Bronchial epithelial cell (primary cell): ENCODE data around the gene NRM. TPM values are rescaled to one million over a fixed set of nuclear protein-coding genes. Genes with fewer than 3 reads are reported as not detected.

ENCODE experiments used
- DNase-seq: peaks from one replicate; pipeline ENCODE4 v3.0.0-alpha.2; 2010; ENCODE audit warnings: low read depth
- FAIRE-seq: peaks from 2 replicates; lab custom pipeline; 2011; peaks lifted over from hg19 to GRCh38; lab: Jason Lieb, UNC
- H3K27me3 ChIP-seq: 2 replicates; pipeline ENCODE4 v1.5.1; 2011; ENCODE audit warnings: low read length; ENCODE audit not compliant: control insufficient read depth, insufficient read depth
- H3K36me3 ChIP-seq: 2 replicates; pipeline ENCODE4 v1.5.1; 2011; ENCODE audit warnings: low read length; ENCODE audit not compliant: control insufficient read depth, insufficient read depth
- H3K4me3 ChIP-seq: 2 replicates; pipeline ENCODE4 v1.5.1; 2011; ENCODE audit warnings: mild to moderate bottlenecking, low read depth, low read length, control low read depth
- total RNA-seq: library from RNA; depleted of rRNA; stranded (reverse); fragments of >200 nt; gene quantifications from 2 replicates; pipeline ENCODE4 v1.2.1, GENCODE V29; 2014
- TF ChIP-seq, protein P1 (sequence below): IDR thresholded peaks from 2 replicates; pipeline ENCODE4 v1.5.1; 2011; ENCODE audit warnings: mild to moderate bottlenecking, moderate library complexity, low read length, control low read depth, inconsistent platforms; ENCODE audit not compliant: insufficient read depth, severe bottlenecking

NRM gene
- 0.26 and 0.51 TPM in 2 replicates for total RNA-seq

- H3K36me3 ChIP-seq: peaks cover 2% of the 10 kb centered on the region
- no peaks in the 10 kb centered on the region for H3K27me3 ChIP-seq
- TF ChIP-seq, protein P1, sequence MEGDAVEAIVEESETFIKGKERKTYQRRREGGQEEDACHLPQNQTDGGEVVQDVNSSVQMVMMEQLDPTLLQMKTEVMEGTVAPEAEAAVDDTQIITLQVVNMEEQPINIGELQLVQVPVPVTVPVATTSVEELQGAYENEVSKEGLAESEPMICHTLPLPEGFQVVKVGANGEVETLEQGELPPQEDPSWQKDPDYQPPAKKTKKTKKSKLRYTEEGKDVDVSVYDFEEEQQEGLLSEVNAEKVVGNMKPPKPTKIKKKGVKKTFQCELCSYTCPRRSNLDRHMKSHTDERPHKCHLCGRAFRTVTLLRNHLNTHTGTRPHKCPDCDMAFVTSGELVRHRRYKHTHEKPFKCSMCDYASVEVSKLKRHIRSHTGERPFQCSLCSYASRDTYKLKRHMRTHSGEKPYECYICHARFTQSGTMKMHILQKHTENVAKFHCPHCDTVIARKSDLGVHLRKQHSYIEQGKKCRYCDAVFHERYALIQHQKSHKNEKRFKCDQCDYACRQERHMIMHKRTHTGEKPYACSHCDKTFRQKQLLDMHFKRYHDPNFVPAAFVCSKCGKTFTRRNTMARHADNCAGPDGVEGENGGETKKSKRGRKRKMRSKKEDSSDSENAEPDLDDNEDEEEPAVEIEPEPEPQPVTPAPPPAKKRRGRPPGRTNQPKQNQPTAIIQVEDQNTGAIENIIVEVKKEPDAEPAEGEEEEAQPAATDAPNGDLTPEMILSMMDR: no peak
- FAIRE-seq (no peak), DNase-seq (peak; percentile 86)
- H3K4me3 ChIP-seq: peak within 1 kb of the TSS; percentile 68
These were observed at the start of gene NRM for GRCh38 chr6:30690403-30691207. Gene NRM, minus strand, starts transcription at chr6:30690984. Its CDS starts 10 bp downstream, at chr6:30690974.

DNA sequence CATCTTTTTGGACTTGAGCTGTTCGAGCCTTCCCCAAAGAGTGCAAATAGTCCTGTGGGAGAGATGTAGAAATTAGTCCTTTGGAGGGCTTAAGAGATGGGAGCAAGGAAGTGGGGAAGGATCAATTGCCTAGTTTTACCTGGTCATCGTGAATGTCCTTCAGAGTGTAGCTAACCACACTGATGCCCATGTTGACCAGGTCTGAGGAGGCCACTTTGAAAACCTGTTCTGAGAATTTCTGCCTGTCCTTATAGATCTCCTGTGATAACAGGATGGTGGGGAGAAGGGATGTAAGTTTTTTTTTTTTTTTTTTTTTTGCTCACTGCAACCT, 49.7 kb upstream of the NRM start:
- FAIRE-seq (no peak), DNase-seq (no peak)
- Histone ChIP-seq H3K27me3 (no peaks in the 10 kb centered on the region), H3K36me3 (peaks cover 9% of the 10 kb centered on the region), H3K4me3 (no peak overlapping the region)
- TF ChIP-seq, protein P1: no peak

- TF ChIP-seq, protein P1: no peak
- FAIRE-seq (no peak), DNase-seq (no peak)
- Histone ChIP-seq H3K27me3 (no peaks in the 10 kb centered on the region), H3K36me3 (peaks cover 3% of the 10 kb centered on the region), H3K4me3 (no peak overlapping the region)
These were observed 47.7 kb upstream of the NRM start for GRCh38 chr6:30738532-30738931.

- Histone ChIP-seq H3K4me3 (no peak overlapping the region), H3K27me3 (no peaks in the 10 kb centered on the region), H3K36me3 (peaks cover 2% of the 10 kb centered on the region)
- TF ChIP-seq, protein P1: no peak
- DNase-seq (no peak), FAIRE-seq (no peak)
These were observed 45.0 kb upstream of the NRM start for GRCh38 chr6:30735668-30736314.

DNA sequence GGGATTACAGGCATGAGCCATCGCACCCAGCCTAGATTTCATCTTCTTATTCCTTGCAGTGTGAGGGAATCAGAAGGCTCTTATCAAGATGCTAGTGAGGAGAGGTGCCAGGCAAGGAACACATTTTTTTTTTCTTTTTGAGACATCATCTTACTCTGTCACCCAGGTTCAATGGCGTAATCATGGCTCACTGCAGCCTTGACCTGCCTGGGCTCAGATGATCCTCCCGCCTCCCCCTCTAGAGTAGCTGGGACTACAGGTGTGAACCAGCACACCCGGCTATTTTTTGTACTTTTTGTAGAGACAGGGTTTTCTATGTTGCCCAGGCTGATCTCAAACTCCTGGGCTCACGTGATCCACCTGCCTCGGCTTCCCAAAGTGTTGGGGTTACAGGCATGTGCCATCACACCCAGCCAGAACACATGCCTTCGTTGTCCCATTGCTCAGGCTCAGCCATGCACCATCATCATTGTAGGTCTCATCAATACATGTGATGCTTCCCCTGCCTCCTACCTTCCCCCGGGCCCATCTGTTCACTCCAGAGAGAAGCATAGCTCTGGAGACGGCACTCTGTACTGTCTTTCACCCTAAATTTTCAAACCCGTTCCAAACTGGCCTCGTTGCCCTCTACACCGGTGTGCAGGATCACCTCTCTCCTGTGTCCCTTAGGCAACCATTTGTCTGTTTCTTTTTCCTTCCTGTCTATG, 41.6 kb upstream of the NRM start:
- TF ChIP-seq, protein P1: no peak
- FAIRE-seq: no peak
- Histone ChIP-seq H3K27me3 (no peaks in the 10 kb centered on the region), H3K36me3 (peaks cover 3% of the 10 kb centered on the region), H3K4me3 (no peak overlapping the region)
- DNase-seq: no peak
